T-helper 1 cell treated with Interleukin-12 subunit alpha and Interleukin-12 subunit beta and Interleukin-4 antibody, amounts not matched to agents 30 μg/mL and 1 μg/mL, for 36 hours (primary cell): ENCODE measurements around the gene ABHD4.

ENCODE experiments used
- H3K27ac Mint-ChIP-seq: one replicate; pipeline ENCODE4 v1.8.0; 2021; ENCODE audit warnings: mild to moderate bottlenecking, mixed read lengths
- H3K27me3 Mint-ChIP-seq: one replicate; pipeline ENCODE4 v1.8.0; 2021; ENCODE audit warnings: low read depth, mixed read lengths
- H3K36me3 Mint-ChIP-seq: one replicate; pipeline ENCODE4 v1.8.0; 2021; ENCODE audit warnings: low read depth, mixed read lengths
- H3K4me1 Mint-ChIP-seq: one replicate; pipeline ENCODE4 v1.8.0; 2021; ENCODE audit warnings: low read depth, mixed read lengths
- H3K4me3 Mint-ChIP-seq: one replicate; pipeline ENCODE4 v1.8.0; 2021; ENCODE audit warnings: mild to moderate bottlenecking, moderate library complexity, mixed read lengths
- H3K9me3 Mint-ChIP-seq: one replicate; pipeline ENCODE4 v1.8.0; 2021; ENCODE audit warnings: mixed read lengths

Gene ABHD4

DNA sequence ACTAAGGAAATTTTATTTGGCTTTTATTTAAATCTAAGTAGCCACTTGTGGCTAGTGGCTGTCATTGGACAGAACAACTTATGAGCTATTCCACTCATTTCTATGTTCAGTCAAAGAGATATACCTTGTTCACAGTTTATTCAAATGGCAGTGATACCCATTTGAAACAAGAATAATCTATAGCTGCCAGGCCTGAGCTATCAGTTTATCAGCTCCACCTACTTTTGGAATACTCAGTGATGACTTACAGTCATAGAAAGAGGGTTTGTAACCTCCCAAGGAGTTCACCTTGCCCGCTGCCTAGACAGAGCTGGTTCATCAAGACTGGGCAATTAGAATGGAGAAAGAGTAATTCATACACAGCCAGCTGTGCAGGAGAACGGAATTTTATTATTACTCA lies 4.5 kb upstream of the ABHD4 start:
- Mint-ChIP-seq H3K9me3 (no peaks in the 10 kb centered on the region), H3K36me3 (peaks cover 4% of the 10 kb centered on the region), H3K4me3 (no peak overlapping the region), H3K27ac (no peak overlapping the region), H3K4me1 (peaks cover 22% of the 10 kb centered on the region), H3K27me3 (peaks cover 25% of the 10 kb centered on the region)

DNA sequence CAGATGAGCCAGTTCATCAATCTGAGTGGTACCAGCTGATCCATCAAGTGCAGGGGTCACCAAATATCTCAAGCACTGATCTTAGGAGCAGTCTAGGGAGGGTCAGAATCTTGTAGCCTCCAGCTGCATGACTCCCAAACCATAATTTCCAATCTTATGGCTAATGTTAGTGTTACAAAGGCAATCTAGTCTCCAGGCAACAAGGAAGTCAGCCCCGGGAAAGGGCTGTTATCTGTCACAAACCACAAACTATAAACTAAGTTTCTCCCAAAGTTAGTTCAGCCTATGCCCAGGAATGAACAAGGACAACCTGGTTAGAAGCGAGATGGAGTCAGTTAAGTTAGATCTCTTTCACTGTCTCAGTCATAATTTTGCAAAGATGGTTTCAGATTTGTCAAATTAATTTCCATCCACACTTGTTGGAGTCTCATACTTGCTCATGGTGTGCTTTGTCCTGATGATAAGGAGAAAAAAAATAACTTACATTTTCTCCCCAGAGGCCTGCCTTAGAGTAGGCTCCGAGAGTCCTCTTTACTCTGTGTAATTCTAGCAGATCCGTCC lies 3.9 kb upstream of the ABHD4 start:
- Mint-ChIP-seq H3K27me3 (peaks cover 22% of the 10 kb centered on the region), H3K36me3 (peaks cover 4% of the 10 kb centered on the region), H3K4me1 (peaks cover 25% of the 10 kb centered on the region), H3K9me3 (no peaks in the 10 kb centered on the region), H3K27ac (no peak overlapping the region), H3K4me3 (no peak overlapping the region)

DNA sequence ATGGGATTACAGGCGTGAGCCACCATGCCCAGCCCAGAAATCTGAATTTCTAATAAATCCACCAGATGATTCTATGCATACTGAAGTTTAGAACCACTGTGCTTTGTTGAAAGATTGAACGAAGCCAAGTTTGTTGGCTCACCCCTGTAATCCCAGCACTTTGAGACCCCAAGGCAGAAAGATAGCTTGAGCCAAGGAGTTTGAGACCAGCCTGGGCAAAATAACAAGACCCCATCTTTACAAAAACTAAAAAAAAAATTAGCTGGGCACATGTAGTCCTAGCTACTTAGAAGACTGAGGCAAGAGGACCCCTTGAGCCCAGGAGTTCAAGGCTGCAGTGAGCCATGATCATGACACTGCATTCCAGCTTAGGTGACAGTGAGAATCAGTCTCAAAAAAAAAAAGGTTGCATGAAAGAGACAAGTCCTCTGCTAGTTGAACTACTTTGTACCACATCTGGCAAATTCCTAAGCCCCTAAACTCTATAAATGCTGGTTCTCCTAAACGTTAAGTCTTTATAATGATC lies 1.7 kb upstream of the ABHD4 start:
- peaks cover 11% of the 10 kb centered on the region for H3K36me3 Mint-ChIP-seq
- peaks cover 34% of the 10 kb centered on the region for H3K4me1 Mint-ChIP-seq
- peaks cover 22% of the 10 kb centered on the region for H3K27me3 Mint-ChIP-seq
- H3K27ac Mint-ChIP-seq = no peak overlapping the region
- no peak overlapping the region for H3K4me3 Mint-ChIP-seq
- no peaks in the 10 kb centered on the region for H3K9me3 Mint-ChIP-seq

DNA sequence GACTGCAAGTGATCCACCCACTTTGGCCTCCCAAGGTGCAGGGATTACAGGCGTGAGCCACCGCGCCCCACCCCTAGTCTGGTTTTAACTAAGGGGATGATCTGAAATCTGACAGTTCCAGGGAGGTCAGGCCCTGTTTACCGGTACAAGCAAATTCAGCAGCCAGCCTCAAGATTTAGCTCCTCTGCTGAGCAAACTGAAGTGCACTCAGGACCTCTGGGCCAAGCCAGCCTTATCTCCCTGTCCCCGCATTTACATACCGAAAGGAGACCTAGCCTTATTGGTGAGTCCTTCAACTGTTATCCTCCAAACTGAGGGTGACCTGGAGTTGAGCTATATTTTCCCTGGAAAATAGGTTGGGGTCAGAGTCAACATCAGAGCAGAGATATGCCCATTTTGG lies 835 bp upstream of the ABHD4 start:
- no peaks in the 10 kb centered on the region for H3K9me3 Mint-ChIP-seq
- peaks cover 22% of the 10 kb centered on the region for H3K27me3 Mint-ChIP-seq
- peak overlapping the region; percentile 95 for H3K4me3 Mint-ChIP-seq
- peaks cover 42% of the 10 kb centered on the region for H3K4me1 Mint-ChIP-seq
- peaks cover 17% of the 10 kb centered on the region for H3K36me3 Mint-ChIP-seq
- no peak overlapping the region for H3K27ac Mint-ChIP-seq

DNA sequence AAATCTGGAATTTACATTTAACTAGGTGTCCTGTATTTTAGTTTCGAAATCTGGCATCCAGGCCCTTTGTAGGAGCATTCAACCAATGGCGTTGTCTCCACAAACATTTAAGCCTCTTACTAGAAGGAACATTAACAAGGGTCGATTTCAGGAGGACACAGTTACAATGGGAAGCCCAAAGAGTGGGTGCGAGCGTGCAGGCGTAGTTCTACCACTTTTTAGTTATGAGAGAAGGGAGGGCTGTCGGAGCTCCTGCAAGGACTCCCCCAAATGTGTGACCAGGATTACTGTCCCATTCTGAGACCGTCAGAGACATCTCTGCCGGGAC lies 365 bp upstream of the ABHD4 start:
- Mint-ChIP-seq H3K27me3 (peaks cover 20% of the 10 kb centered on the region), H3K27ac (peak overlapping the region; percentile 83), H3K9me3 (no peaks in the 10 kb centered on the region), H3K4me1 (peaks cover 42% of the 10 kb centered on the region), H3K4me3 (peak overlapping the region; percentile 95), H3K36me3 (peaks cover 21% of the 10 kb centered on the region)

DNA sequence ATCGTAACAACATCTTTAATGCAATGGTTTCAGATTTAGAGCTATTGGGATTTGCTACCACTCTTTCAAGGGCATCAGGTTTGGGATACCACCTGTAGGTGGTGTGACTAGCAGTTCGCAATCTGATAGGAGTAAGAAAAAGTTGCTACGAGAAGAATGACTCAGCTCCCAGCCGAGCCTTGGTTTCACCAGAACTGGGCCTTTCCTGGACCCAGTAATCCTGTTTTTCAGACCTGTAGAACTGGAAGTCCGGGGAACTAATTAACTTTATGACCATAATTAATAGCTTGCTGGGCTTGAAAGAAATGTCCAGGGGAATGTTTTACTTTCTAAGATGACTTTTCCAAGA lies 770 bp downstream of the ABHD4 start:
- H3K27ac Mint-ChIP-seq = peak overlapping the region; percentile 94
- H3K4me1 Mint-ChIP-seq = peaks cover 41% of the 10 kb centered on the region

DNA sequence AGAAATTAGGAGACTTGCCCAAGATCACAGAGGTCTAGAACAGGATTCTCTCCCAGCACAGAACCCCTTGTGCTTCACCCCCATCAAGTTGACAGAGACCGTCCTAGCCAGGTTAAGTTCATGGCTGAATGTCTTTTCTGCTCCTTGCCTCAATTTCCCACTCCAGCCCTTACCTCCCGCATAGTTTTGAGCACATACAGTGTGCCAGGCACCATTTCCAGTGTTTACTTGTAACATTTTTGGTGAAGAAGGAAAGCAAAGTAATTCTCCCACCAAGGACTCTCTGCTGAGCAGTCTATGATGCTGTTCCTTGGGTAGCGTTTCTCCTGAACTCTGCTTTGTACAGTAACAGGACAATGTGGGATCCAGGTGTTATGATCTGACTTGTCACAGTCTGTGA lies 1.2 kb downstream of the ABHD4 start:
- peak overlapping the region; percentile 94 for H3K27ac Mint-ChIP-seq
- H3K36me3 Mint-ChIP-seq = peaks cover 36% of the 10 kb centered on the region
- H3K27me3 Mint-ChIP-seq = peaks cover 6% of the 10 kb centered on the region
- H3K4me3 Mint-ChIP-seq = peak overlapping the region; percentile 95
- no peaks in the 10 kb centered on the region for H3K9me3 Mint-ChIP-seq
- H3K4me1 Mint-ChIP-seq = peaks cover 38% of the 10 kb centered on the region

More for the DNA sequence above, 770 bp downstream of the ABHD4 start:
- Mint-ChIP-seq H3K36me3 (peaks cover 31% of the 10 kb centered on the region), H3K27me3 (peaks cover 11% of the 10 kb centered on the region), H3K4me3 (peak overlapping the region; percentile 95), H3K9me3 (no peaks in the 10 kb centered on the region)

DNA sequence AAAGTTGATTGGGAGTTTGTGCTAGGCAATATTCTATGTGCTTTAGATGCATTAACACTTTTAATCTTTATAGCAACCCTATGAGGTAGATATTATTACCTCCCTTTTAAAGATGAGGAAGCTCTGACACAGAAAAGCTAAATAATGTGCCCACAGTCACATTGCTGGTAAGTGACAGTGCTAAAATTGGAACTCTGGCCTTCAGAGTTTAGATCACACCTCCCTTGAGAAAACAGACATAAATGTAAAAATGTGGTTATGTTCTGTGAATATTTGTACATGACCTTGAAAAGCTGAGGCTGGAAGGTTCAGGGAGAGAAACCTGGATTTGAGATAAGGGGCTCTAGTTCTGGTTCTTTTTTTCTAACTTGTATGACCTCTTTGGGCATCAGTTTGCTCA lies 1.9 kb downstream of the ABHD4 start:
- H3K9me3 Mint-ChIP-seq = no peaks in the 10 kb centered on the region
- no peaks in the 10 kb centered on the region for H3K27me3 Mint-ChIP-seq
- H3K36me3 Mint-ChIP-seq = peaks cover 38% of the 10 kb centered on the region
- no peak overlapping the region for H3K27ac Mint-ChIP-seq
- H3K4me3 Mint-ChIP-seq = peak overlapping the region; percentile 95
- peaks cover 38% of the 10 kb centered on the region for H3K4me1 Mint-ChIP-seq

DNA sequence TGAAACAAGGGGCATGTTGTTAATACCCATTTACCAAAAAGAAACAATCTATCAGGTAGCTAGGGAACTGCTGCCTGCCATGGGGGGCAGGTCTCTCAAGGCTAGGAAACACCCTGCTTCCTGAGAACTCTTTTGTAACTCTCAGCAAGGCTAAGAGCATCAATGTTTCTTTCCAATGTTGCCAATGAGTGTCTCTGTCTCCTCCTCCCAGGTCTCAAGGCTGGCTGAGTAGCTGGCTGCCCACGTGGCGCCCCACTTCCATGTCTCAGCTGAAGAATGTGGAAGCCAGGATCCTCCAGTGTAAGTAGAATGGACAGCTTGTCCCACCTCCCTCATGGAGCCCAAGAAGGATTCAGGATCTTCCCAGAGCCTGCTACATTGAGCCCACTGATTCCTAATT lies 3.4 kb downstream of the ABHD4 start:
- Mint-ChIP-seq H3K4me1 (peaks cover 38% of the 10 kb centered on the region), H3K9me3 (no peaks in the 10 kb centered on the region), H3K36me3 (peaks cover 53% of the 10 kb centered on the region), H3K4me3 (no peak overlapping the region), H3K27ac (no peak overlapping the region), H3K27me3 (no peaks in the 10 kb centered on the region)

DNA sequence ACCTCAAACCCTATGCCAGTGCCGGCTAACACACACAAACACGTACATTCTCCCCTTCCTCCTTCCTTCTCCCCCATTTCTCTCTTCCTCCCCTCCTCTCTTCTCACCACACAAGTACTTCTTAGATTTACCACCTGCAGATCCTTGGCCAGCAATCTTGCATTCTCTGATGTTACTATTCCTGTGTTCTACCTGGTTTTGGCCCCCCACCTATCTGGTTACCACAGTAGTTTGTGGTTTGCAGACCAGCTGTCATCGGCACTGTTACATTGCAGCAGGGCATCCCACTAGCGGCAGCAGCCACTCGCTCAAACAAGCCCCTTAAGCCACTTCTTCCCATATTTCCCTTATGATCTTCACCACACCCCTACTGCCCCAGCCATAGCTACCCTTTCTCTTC lies 3.9 kb downstream of the ABHD4 start:
- Mint-ChIP-seq H3K9me3 (no peaks in the 10 kb centered on the region), H3K27me3 (no peaks in the 10 kb centered on the region), H3K4me1 (peaks cover 38% of the 10 kb centered on the region), H3K4me3 (no peak overlapping the region), H3K27ac (peak overlapping the region; percentile 19), H3K36me3 (peaks cover 53% of the 10 kb centered on the region)

DNA sequence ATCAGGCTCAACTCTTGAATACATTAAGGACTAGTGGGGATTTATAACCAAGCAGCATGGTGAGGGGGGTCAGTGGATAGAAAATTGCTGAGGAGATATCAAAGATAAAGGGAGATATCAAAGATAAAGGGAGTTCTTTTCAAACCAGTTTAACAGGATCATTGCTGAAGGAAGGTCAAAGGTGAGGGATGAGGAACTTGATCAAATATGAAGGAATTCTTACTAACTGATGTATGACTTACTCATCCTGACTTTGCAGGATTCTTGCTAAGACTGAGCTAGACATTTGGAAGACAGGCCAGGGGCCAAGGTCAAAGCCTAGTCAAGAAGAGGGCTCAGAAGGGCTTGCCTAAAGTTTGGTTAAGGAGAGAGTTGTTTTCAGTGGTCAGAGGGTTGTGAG lies 4.8 kb downstream of the ABHD4 start:
- Mint-ChIP-seq H3K27ac (no peak overlapping the region), H3K4me3 (no peak overlapping the region), H3K4me1 (peaks cover 35% of the 10 kb centered on the region), H3K36me3 (peaks cover 58% of the 10 kb centered on the region), H3K27me3 (no peaks in the 10 kb centered on the region), H3K9me3 (no peaks in the 10 kb centered on the region)

DNA sequence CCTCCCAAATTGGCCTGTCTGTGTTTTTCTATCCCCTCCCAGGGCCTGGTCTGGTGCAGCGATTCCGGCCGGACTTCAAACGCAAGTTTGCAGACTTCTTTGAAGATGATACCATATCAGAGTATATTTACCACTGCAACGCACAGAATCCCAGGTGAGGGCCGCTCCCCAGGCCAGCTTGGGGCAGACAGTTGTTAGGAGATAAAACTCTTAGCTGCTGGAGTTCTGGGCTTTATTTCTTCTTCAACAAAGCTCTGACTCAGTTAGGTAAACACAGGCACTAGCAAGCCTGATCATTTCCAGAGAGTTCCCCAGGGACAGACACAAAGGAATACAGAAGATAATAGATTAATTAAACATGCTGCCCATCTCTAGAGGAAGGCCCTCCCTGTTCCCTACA lies 8.3 kb downstream of the ABHD4 start:
- H3K4me3 Mint-ChIP-seq = no peak overlapping the region
- peaks cover 61% of the 10 kb centered on the region for H3K36me3 Mint-ChIP-seq
- H3K27ac Mint-ChIP-seq = no peak overlapping the region
- H3K27me3 Mint-ChIP-seq = no peaks in the 10 kb centered on the region
- no peaks in the 10 kb centered on the region for H3K9me3 Mint-ChIP-seq
- peaks cover 9% of the 10 kb centered on the region for H3K4me1 Mint-ChIP-seq

DNA sequence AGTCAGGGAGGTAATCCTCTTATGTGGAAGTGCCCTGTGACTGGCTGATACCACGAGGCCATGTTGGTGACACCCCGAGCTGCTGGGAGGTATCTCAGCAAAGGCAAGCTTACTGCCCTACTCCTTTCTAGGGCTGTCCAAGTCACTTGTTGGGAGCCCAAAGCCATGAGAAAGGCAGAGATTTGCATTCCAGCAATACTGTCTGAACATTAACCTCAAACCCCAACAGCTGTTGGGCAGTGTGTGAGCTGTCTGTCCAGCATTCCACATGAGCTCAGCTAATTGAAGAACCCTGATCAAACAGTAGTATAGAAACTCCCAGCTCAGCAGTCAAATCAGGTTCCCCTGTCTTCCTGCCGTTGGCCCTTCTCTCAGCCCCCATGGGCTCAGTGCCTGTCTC lies 9.2 kb downstream of the ABHD4 start:
- Mint-ChIP-seq H3K4me3 (no peak overlapping the region), H3K36me3 (peaks cover 61% of the 10 kb centered on the region), H3K27me3 (no peaks in the 10 kb centered on the region), H3K4me1 (no peaks in the 10 kb centered on the region), H3K27ac (no peak overlapping the region), H3K9me3 (no peaks in the 10 kb centered on the region)

DNA sequence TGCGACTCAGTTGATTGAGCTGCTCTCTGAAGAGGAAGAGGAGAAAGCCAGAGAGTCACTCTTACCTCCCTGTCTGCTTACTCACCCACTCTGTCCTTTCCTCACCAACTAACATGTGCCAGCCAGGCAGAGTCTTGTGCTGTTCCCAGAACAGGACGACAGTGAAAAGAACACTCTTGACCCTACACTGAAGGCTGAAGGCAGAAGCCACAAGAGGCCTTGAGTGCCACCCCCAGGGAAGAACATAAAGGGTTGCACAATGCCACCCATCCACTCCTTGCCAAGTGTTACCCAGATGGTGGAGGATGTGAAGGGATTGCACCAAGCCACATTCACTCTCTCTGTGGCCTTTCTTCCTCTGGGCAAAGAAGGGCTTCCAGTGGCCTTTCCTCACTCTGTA lies 12.8 kb downstream of the ABHD4 start:
- Mint-ChIP-seq H3K4me1 (peaks cover 2% of the 10 kb centered on the region), H3K4me3 (no peak overlapping the region), H3K36me3 (peaks cover 34% of the 10 kb centered on the region), H3K9me3 (no peaks in the 10 kb centered on the region), H3K27ac (no peak overlapping the region), H3K27me3 (no peaks in the 10 kb centered on the region)

DNA sequence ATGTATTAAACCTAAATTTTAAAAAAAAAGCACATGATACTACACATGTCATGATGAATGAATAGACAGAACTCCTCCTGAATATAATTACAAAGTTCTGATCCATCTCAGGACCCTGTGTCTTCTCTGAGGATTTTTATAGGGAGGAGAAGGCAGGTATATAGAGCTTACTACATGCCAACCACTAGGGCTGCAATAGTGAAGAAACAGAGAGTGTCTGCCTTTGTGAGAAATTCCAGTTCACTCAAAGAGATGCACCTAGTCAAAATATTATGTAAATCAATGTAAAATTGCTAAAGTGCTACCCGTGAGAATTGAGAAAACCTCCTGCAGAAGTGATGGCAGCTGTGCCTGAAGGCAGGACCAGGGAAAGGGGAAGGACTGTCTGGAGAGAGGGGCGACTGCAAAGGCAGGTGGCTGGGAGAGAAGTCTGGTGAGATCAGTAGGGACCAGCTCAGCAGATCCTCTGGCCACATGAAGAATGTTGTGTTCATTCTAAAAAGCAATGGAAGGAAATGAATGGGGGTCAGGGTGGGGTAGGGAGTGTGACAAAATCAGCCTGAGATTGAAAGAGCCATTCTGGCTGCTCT lies 15.1 kb downstream of the ABHD4 start:
- Mint-ChIP-seq H3K27me3 (peaks cover 6% of the 10 kb centered on the region), H3K27ac (no peak overlapping the region), H3K4me1 (peaks cover 2% of the 10 kb centered on the region), H3K9me3 (no peaks in the 10 kb centered on the region), H3K36me3 (peaks cover 23% of the 10 kb centered on the region), H3K4me3 (no peak overlapping the region)
